HEK293T (cell line): Measurements from ENCODE around the gene SRSF10.

ENCODE experiments used
- ARNT ChIP-seq: fragments of 450-650 bp; IDR thresholded peaks from 2 replicates; pipeline ENCODE4 v1.6.1; 2017; ENCODE audit warnings: mild to moderate bottlenecking
- BHLHE40 ChIP-seq: fragments of 450-650 bp; IDR thresholded peaks from 2 replicates; pipeline ENCODE4 v1.6.1; 2016; ENCODE audit warnings: mild to moderate bottlenecking, moderate library complexity, borderline replicate concordance
- CTBP1 ChIP-seq: fragments of 450-650 bp; IDR thresholded peaks from 2 replicates; pipeline ENCODE4 v1.6.1; 2016; ENCODE audit warnings: borderline replicate concordance
- ELF4 ChIP-seq: fragments of 450-650 bp; IDR thresholded peaks from 2 replicates; pipeline ENCODE4 v1.6.1; 2017; ENCODE audit warnings: antibody characterized with exemption
- FOXA1 ChIP-seq: fragments of 450-650 bp; IDR thresholded peaks from 2 replicates; pipeline ENCODE4 v1.6.1; 2016; ENCODE audit warnings: mild to moderate bottlenecking
- FOXK2 ChIP-seq: fragments of 450-650 bp; IDR thresholded peaks from 2 replicates; pipeline ENCODE4 v1.6.1; 2016; ENCODE audit warnings: mild to moderate bottlenecking
- FOXM1 ChIP-seq: fragments of 450-650 bp; IDR thresholded peaks from 2 replicates; pipeline ENCODE4 v1.6.1; 2017; ENCODE audit warnings: mild to moderate bottlenecking, borderline replicate concordance
- HDGF ChIP-seq: fragments of 450-650 bp; IDR thresholded peaks from 2 replicates; pipeline ENCODE4 v1.6.1; 2017; ENCODE audit warnings: antibody characterized with exemption, borderline replicate concordance
- L3MBTL2 ChIP-seq: fragments of 450-650 bp; conservative IDR thresholded peaks from 2 replicates; pipeline ENCODE4 v1.6.1; 2016; ENCODE audit warnings: mild to moderate bottlenecking
- NFRKB ChIP-seq: fragments of 450-650 bp; IDR thresholded peaks from 2 replicates; pipeline ENCODE4 v1.6.1; 2016; ENCODE audit warnings: mild to moderate bottlenecking, moderate library complexity
- PKNOX1 ChIP-seq: fragments of 450-650 bp; IDR thresholded peaks from 2 replicates; pipeline ENCODE4 v1.6.1; 2016
- SP1 ChIP-seq: fragments of 450-650 bp; IDR thresholded peaks from 2 replicates; pipeline ENCODE4 v1.6.1; 2017
- SUZ12 ChIP-seq: fragments of 450-650 bp; IDR thresholded peaks from 2 replicates; pipeline ENCODE4 v1.6.1; 2016; ENCODE audit warnings: mild to moderate bottlenecking
- ZNF384 ChIP-seq: fragments of 450-650 bp; IDR thresholded peaks from 2 replicates; pipeline ENCODE4 v1.6.1; 2016

DNA sequence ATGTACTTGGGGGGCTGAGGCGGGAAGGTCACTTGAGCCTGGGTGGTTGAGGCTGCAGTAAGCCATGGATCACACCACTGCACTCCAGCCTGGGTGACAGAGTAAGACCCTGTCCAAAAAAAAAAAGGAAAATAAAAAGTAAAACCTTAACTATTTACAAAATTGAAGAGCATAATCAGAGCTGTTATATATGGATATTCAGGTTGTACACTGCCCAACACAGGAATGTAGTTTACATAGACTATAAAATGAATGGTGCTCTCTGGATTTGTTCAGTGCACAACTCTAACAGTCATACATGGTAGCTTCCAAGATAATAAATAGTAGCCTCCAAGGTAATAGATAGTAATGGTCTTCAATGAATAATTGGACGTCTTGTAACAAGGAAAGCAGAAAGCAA, 22.6 kb upstream of the SRSF10 start:
- TF ChIP-seq NFRKB (no peak), ELF4 (no peak), ARNT (no peak), ZNF384 (no peak), SP1 (no peak), BHLHE40 (no peak), FOXA1 (no peak), PKNOX1 (no peak), FOXM1 (no peak), SUZ12 (no peak), HDGF (no peak), FOXK2 (no peak), L3MBTL2 (no peak), CTBP1 (no peak)
